ENCODE data around the gene NPPA.

Gene NPPA

DNA sequence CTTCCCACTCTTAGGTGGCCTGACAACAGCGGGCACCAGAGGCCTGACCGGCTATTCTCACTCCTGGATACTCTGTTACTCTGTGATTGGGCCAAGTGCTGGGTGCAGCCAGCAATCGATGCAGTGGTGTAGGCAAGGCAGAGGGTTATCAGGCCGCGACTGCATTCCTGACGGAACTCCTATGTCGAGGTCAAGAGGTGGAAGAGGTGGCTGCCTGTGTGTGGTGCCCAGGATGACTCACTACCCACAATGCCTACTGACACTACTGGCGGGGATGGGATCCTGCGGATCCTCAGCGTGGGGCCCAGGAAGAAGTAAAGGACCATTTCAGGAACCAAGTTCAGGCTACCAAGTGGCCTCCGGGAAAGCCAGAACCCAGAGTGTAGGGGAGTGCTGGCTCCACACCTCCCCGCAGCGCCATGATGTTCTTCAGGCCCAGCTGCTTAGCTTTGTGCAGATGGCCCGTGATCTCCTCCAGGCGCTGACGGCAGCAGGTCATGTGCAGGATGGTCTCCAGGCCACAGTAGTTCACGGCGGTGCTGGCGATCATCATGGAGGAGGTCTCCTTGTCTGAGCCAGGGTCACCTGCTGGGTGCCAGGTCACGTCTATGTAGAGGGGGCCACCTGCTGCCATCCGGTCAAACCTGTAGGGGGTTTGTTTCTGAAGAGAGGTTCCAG, 46.7 kb downstream of the NPPA start:
- peaks cover 33 to 38% of the 10 kb centered on the region in 2 donors for H3K4me1 ChIP-seq (ENCODE audit: control insufficient read depth in 1 of 2, insufficient read depth in 2 of 2, low read length in 2 of 2)
- no peak overlapping the region for H3K27ac ChIP-seq (ENCODE audit: low read depth, low read length)
- H3K9ac ChIP-seq (ENCODE audit: low read depth in 1 of 2, low read length in 2 of 2) = no peak overlapping the region
- peaks cover 22 to 48% of the 10 kb centered on the region in 2 donors for H3K36me3 ChIP-seq (ENCODE audit: control insufficient read depth in 1 of 2, insufficient read depth in 2 of 2, low read length in 2 of 2)
- H3K27me3 ChIP-seq (ENCODE audit: control insufficient read depth in 1 of 2, insufficient read depth in 2 of 2, low read length in 2 of 2) = no peaks in the 10 kb centered on the region
- no peaks in the 10 kb centered on the region for H3K9me3 ChIP-seq (ENCODE audit: control insufficient read depth in 1 of 2, low read length in 2 of 2)
- no peak overlapping the region for H3K4me3 ChIP-seq (ENCODE audit: low read depth in 1 of 2, low read length in 2 of 2)

DNA sequence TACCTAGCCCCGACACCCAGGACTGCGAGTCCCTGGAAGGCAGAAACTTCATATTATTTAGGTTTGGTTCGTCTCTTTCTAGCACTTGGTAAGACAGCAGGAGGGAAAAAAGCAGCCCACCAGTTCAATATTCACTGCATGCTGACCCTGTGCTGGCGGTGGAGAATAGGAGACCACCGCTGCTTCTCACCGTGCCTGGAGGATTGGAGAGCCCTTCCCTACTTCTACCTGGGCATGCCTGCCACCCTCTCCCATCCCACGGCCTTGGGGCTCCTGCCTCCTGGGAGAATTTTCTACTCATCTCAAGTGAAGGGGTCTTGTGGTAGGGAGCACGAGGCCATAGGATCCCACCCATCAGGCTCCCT, 47.2 kb downstream of the NPPA start:
- Histone ChIP-seq H3K27ac (ENCODE audit: low read depth, low read length) (no peak overlapping the region), H3K4me1 (ENCODE audit: control insufficient read depth in 1 of 2, insufficient read depth in 2 of 2, low read length in 2 of 2) (peaks cover 33 to 36% of the 10 kb centered on the region in 2 donors), H3K9ac (ENCODE audit: low read depth in 1 of 2, low read length in 2 of 2) (no peak overlapping the region), H3K36me3 (ENCODE audit: control insufficient read depth in 1 of 2, insufficient read depth in 2 of 2, low read length in 2 of 2) (peaks cover 27 to 53% of the 10 kb centered on the region in 2 donors), H3K4me3 (ENCODE audit: low read depth in 1 of 2, low read length in 2 of 2) (no peak overlapping the region), H3K9me3 (ENCODE audit: control insufficient read depth in 1 of 2, low read length in 2 of 2) (no peaks in the 10 kb centered on the region), H3K27me3 (ENCODE audit: control insufficient read depth in 1 of 2, insufficient read depth in 2 of 2, low read length in 2 of 2) (no peaks in the 10 kb centered on the region)

- Histone ChIP-seq H3K9ac (ENCODE audit: low read depth in 1 of 2, low read length in 2 of 2) (no peak overlapping the region), H3K4me1 (ENCODE audit: control insufficient read depth in 1 of 2, insufficient read depth in 2 of 2, low read length in 2 of 2) (peaks cover 30 to 32% of the 10 kb centered on the region in 2 donors), H3K4me3 (ENCODE audit: low read depth in 1 of 2, low read length in 2 of 2) (no peak overlapping the region), H3K9me3 (ENCODE audit: control insufficient read depth in 1 of 2, low read length in 2 of 2) (no peaks in the 10 kb centered on the region), H3K36me3 (ENCODE audit: control insufficient read depth in 1 of 2, insufficient read depth in 2 of 2, low read length in 2 of 2) (peaks cover 31 to 58% of the 10 kb centered on the region in 2 donors), H3K27ac (ENCODE audit: low read depth, low read length) (no peak overlapping the region), H3K27me3 (ENCODE audit: control insufficient read depth in 1 of 2, insufficient read depth in 2 of 2, low read length in 2 of 2) (no peaks in the 10 kb centered on the region)
Observed at GRCh38 chr1:11799896-11800295, 47.7 kb downstream of the NPPA start.

- Histone ChIP-seq H3K9ac (ENCODE audit: low read depth in 1 of 2, low read length in 2 of 2) (no peak overlapping the region), H3K36me3 (ENCODE audit: control insufficient read depth in 1 of 2, insufficient read depth in 2 of 2, low read length in 2 of 2) (peaks cover 39 to 66% of the 10 kb centered on the region in 2 donors), H3K4me1 (ENCODE audit: control insufficient read depth in 1 of 2, insufficient read depth in 2 of 2, low read length in 2 of 2) (peaks cover 22 to 24% of the 10 kb centered on the region in 2 donors), H3K4me3 (ENCODE audit: low read depth in 1 of 2, low read length in 2 of 2) (no peak overlapping the region), H3K9me3 (ENCODE audit: control insufficient read depth in 1 of 2, low read length in 2 of 2) (no peaks in the 10 kb centered on the region), H3K27me3 (ENCODE audit: control insufficient read depth in 1 of 2, insufficient read depth in 2 of 2, low read length in 2 of 2) (no peaks in the 10 kb centered on the region), H3K27ac (ENCODE audit: low read depth, low read length) (no peak overlapping the region)
Observed at GRCh38 chr1:11799099-11799498, 48.5 kb downstream of the NPPA start.

GRCh38 chr1:11797525-11798216, 49.9 kb downstream of the NPPA start:
- Histone ChIP-seq H3K9ac (ENCODE audit: low read depth in 1 of 2, low read length in 2 of 2) (no peak overlapping the region), H3K4me3 (ENCODE audit: low read depth in 1 of 2, low read length in 2 of 2) (no peak overlapping the region), H3K36me3 (ENCODE audit: control insufficient read depth in 1 of 2, insufficient read depth in 2 of 2, low read length in 2 of 2) (peaks cover 45 to 76% of the 10 kb centered on the region in 2 donors), H3K4me1 (ENCODE audit: control insufficient read depth in 1 of 2, insufficient read depth in 2 of 2, low read length in 2 of 2) (peaks cover 9 to 10% of the 10 kb centered on the region in 2 donors), H3K27ac (ENCODE audit: low read depth, low read length) (no peak overlapping the region), H3K9me3 (ENCODE audit: control insufficient read depth in 1 of 2, low read length in 2 of 2) (no peaks in the 10 kb centered on the region), H3K27me3 (ENCODE audit: control insufficient read depth in 1 of 2, insufficient read depth in 2 of 2, low read length in 2 of 2) (no peaks in the 10 kb centered on the region)

GRCh38 chr1:11796036-11796828, 51.4 kb downstream of the NPPA start:
- peaks cover 49 to 75% of the 10 kb centered on the region in 2 donors for H3K36me3 ChIP-seq (ENCODE audit: control insufficient read depth in 1 of 2, insufficient read depth in 2 of 2, low read length in 2 of 2)
- H3K9ac ChIP-seq (ENCODE audit: low read depth in 1 of 2, low read length in 2 of 2) = no peak overlapping the region
- H3K4me3 ChIP-seq (ENCODE audit: low read depth in 1 of 2, low read length in 2 of 2) = no peak overlapping the region
- no peaks in the 10 kb centered on the region for H3K9me3 ChIP-seq (ENCODE audit: control insufficient read depth in 1 of 2, low read length in 2 of 2)
- H3K27ac ChIP-seq (ENCODE audit: low read depth, low read length) = no peak overlapping the region
- H3K27me3 ChIP-seq (ENCODE audit: control insufficient read depth in 1 of 2, insufficient read depth in 2 of 2, low read length in 2 of 2) = no peaks in the 10 kb centered on the region
- peaks cover 5 to 7% of the 10 kb centered on the region in 2 donors for H3K4me1 ChIP-seq (ENCODE audit: control insufficient read depth in 1 of 2, insufficient read depth in 2 of 2, low read length in 2 of 2)

Measured in duodenal mucosa (tissue), 2 donors.